ENCODE data around the gene BCL7A. TPM values are rescaled to one million over a fixed set of nuclear protein-coding genes. Genes with fewer than 3 reads are reported as not detected.

The BCL7A gene
- polyA plus RNA-seq, 3 donors = 0.34 to 0.79 (median 0.56) TPM

GRCh38 chr12:122097927-122098756 is 76.5 kb downstream of the BCL7A start:
- Mint-ChIP-seq H3K4me3 (peak overlapping the region in 1 of 2 donors; percentile 19), H3K4me1 (peaks cover 52% of the 10 kb centered on the region), H3K27ac (peak overlapping the region; percentile 7 to 79 (median 67)), H3K36me3 (peaks cover 6 to 15% of the 10 kb centered on the region in 2 donors), H3K27me3 (ENCODE audit: low read depth in 3 of 3) (no peaks in the 10 kb centered on the region), H3K9me3 (no peaks in the 10 kb centered on the region)
- H3K27ac ChIP-seq (ENCODE audit: low read depth in 1 of 2, low read length in 2 of 2) = peak overlapping the region; percentile 11 to 40
- no peaks in the 10 kb centered on the region for H3K9me3 ChIP-seq (replicated peaks in 1 of 2; ENCODE audit: control insufficient read depth in 1 of 2, insufficient read depth in 1 of 2, low read length in 2 of 2)
- 78% methylated on average over 7 of the region's 10 CpGs for WGBS (ENCODE audit: insufficient coverage)
- no peak overlapping the region for H3K4me2 ChIP-seq (replicated peaks; ENCODE audit: extremely low read depth, low read length, poor library complexity, severe bottlenecking)
- H4K20me1 ChIP-seq (ENCODE audit: insufficient read depth, low read length) = peaks cover 99% of the 10 kb centered on the region
- H3K79me2 ChIP-seq (ENCODE audit: insufficient read depth, low read length) = peaks cover 98% of the 10 kb centered on the region
- DNase-seq = peak in 1 of 3 donors; percentile 43
- peaks cover 43 to 44% of the 10 kb centered on the region in 2 donors for H3K4me1 ChIP-seq (ENCODE audit: control insufficient read depth in 1 of 2, insufficient read depth in 2 of 2, low read length in 2 of 2)
- TF ChIP-seq CTCF (IDR thresholded peaks at IDR 0.05) = no peak
- intact Hi-C loops (cut with micrococcal nuclease) = no loop called here
- no peak overlapping the region for H2AFZ ChIP-seq (ENCODE audit: insufficient read depth, low read depth, low read length, poor library complexity, severe bottlenecking)
- H3K27me3 ChIP-seq (ENCODE audit: control insufficient read depth in 2 of 2, insufficient read depth in 2 of 2, low read length in 2 of 2) = no peaks in the 10 kb centered on the region
- peaks cover 4 to 10% of the 10 kb centered on the region in 2 donors for H3K36me3 ChIP-seq (replicated peaks in 1 of 2; ENCODE audit: control insufficient read depth in 1 of 2, insufficient read depth in 2 of 2, low read length in 2 of 2)
- no peak overlapping the region for H3K9ac ChIP-seq (ENCODE audit: insufficient read depth, low read length, poor library complexity, severe bottlenecking)
- H3K4me3 ChIP-seq (replicated peaks in 1 of 3; ENCODE audit: low read depth in 2 of 3, low read length in 3 of 3) = no peak overlapping the region

- H3K27me3 Mint-ChIP-seq (ENCODE audit: low read depth in 3 of 3) = no peaks in the 10 kb centered on the region
- H2AFZ ChIP-seq (ENCODE audit: insufficient read depth, low read depth, low read length, poor library complexity, severe bottlenecking) = no peak overlapping the region
- peaks cover 6 to 15% of the 10 kb centered on the region in 2 donors for H3K36me3 Mint-ChIP-seq
- 82% methylated on average over 5 of the region's 6 CpGs for WGBS (ENCODE audit: insufficient coverage)
- peaks cover 46 to 47% of the 10 kb centered on the region in 2 donors for H3K4me1 ChIP-seq (ENCODE audit: control insufficient read depth in 1 of 2, insufficient read depth in 2 of 2, low read length in 2 of 2)
- H3K4me2 ChIP-seq (replicated peaks; ENCODE audit: extremely low read depth, low read length, poor library complexity, severe bottlenecking) = no peak overlapping the region
- H3K9ac ChIP-seq (ENCODE audit: insufficient read depth, low read length, poor library complexity, severe bottlenecking) = no peak overlapping the region
- intact Hi-C loops (cut with micrococcal nuclease) = no loop called here
- H3K79me2 ChIP-seq (ENCODE audit: insufficient read depth, low read length) = peaks cover 98% of the 10 kb centered on the region
- peaks cover 99% of the 10 kb centered on the region for H4K20me1 ChIP-seq (ENCODE audit: insufficient read depth, low read length)
- no peak for TF ChIP-seq CTCF (IDR thresholded peaks at IDR 0.05)
- H3K4me1 Mint-ChIP-seq = peaks cover 59% of the 10 kb centered on the region
- DNase-seq = no peak
- H3K27me3 ChIP-seq (ENCODE audit: control insufficient read depth in 2 of 2, insufficient read depth in 2 of 2, low read length in 2 of 2) = no peaks in the 10 kb centered on the region
- H3K4me3 ChIP-seq (replicated peaks in 1 of 3; ENCODE audit: low read depth in 2 of 3, low read length in 3 of 3) = no peak overlapping the region
- H3K27ac ChIP-seq (ENCODE audit: low read depth in 1 of 2, low read length in 2 of 2) = no peak overlapping the region
- no peak overlapping the region for H3K4me3 Mint-ChIP-seq
- H3K9me3 Mint-ChIP-seq = no peaks in the 10 kb centered on the region
- H3K9me3 ChIP-seq (replicated peaks in 1 of 2; ENCODE audit: control insufficient read depth in 1 of 2, insufficient read depth in 1 of 2, low read length in 2 of 2) = no peaks in the 10 kb centered on the region
- peaks cover 4 to 10% of the 10 kb centered on the region in 2 donors for H3K36me3 ChIP-seq (replicated peaks in 1 of 2; ENCODE audit: control insufficient read depth in 1 of 2, insufficient read depth in 2 of 2, low read length in 2 of 2)
- peak overlapping the region in 2 of 7 donors; percentile 53 to 76 for H3K27ac Mint-ChIP-seq
Measured at GRCh38 chr12:122099280-122099749, 77.6 kb downstream of the BCL7A start.

Measured in CD14-positive monocyte (primary cell).